DLD1 (cell line): Measurements from ENCODE around the gene RAMP1.

Source experiments
- in situ Hi-C: cut with HindIII; loops from 2 replicates; pipeline ENCODE4 v1.10.0; 2017; ENCODE audit warnings: low sequenced_read_pairs

RAMP1 gene

DNA sequence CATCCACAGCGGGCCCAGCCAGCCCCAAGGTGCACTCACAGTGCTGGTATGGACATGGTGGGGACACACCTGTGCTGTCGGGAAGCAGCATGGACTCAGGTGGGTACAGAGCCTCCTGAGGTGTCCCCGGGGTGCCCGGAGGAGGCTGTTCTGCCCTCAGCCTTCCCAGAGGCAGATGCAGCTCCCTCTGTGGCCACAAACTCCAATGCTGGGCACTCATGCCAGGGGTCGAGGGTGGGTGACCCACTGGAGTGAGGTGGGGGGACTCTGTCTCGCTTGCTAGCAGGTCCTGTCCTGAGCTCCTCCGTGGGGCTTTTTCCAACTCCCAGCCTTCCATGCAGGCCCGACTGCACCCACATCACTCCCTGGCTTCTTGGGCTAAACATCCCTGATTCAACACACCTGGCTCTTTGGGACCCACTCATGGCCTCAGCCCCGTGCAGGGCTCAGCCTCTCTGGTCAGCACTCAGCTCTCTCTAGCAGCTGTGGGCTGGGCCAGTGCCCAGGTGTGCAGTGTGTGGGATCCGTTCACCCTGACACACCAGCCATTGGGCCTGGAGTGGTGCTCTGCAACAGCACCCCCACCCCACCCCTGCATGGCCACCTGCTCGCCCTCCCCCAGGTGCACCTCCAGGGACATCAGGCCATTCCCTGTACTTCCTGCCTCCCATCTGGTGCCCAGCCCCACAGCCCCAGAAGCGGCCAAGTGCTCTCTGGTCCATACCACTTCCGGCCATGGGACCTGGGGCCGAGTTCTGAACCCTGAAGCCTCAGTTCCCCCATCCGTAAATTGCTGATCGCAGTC, 16.0 kb downstream of the RAMP1 start:
- in situ Hi-C loops = no loop called here

DNA sequence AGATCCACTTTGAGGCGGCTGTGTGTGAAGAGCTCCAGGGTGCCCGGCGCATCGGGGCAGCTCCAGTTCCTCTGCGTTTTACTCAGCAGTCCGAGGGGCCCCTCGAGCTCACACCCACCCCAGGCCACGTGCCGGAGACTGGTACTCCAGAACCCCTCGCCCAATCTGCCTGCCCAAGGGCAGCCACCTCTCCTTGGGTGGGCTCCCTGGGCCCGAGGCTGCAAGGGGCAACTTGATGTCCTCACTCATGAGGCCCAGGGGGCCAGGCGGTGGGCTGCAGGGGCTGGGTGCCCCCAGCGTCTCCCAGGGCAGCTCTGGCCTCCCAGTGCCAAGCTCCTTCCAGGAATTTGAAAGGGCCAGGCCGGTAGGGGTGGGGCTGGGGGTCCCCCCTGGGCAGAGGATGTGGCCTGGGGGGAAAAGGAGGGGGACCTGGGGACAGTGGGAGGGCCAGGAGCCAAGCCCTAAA, 16.7 kb downstream of the RAMP1 start:
- in situ Hi-C loops = no loop called here

DNA sequence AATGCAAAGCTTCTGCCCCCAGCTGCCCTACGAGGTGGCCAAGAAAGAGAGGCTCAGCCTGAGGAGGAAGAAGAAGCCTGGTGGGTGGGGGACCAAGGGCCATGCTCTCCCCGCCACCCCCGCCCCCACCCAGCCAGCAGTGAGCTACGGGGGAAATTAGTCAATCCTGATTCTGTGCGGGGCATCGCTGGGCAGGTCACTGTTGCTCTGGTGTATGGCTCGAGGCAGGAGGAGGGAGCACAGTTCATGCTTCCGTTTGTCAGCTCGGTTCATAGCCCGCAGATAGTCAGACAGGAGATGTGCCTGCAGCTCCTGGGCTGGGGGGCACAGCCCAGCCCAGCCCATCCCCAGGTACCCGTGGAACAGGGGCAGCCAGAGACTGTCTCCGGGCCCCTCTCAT, 17.1 kb downstream of the RAMP1 start:
- in situ Hi-C loops = no loop called here

DNA sequence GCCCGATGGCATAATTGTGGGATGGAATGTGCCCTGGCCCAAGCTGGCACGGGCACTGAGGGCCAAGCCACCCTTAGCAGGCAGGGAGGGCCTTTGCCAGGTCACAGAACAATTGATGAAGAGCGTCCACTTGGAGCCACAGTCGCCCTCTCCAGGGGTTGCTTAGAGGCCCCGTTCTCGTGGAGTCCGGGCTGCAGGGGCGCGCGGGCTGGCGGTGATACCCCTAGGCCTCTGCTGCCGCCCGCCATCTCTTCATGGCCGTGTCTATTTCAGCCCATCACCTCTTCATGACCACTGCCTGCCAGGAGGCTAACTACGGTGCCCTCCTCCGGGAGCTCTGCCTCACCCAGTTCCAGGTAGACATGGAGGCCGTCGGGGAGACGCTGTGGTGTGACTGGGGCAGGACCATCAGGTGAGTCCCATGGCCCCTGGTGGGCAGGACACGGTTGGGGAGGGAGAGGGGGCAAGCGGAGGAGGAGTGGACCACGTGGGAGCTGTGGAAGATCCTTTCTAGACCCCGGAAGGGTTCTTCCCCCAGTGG, 17.6 kb downstream of the RAMP1 start:
- in situ Hi-C loops = no loop called here

DNA sequence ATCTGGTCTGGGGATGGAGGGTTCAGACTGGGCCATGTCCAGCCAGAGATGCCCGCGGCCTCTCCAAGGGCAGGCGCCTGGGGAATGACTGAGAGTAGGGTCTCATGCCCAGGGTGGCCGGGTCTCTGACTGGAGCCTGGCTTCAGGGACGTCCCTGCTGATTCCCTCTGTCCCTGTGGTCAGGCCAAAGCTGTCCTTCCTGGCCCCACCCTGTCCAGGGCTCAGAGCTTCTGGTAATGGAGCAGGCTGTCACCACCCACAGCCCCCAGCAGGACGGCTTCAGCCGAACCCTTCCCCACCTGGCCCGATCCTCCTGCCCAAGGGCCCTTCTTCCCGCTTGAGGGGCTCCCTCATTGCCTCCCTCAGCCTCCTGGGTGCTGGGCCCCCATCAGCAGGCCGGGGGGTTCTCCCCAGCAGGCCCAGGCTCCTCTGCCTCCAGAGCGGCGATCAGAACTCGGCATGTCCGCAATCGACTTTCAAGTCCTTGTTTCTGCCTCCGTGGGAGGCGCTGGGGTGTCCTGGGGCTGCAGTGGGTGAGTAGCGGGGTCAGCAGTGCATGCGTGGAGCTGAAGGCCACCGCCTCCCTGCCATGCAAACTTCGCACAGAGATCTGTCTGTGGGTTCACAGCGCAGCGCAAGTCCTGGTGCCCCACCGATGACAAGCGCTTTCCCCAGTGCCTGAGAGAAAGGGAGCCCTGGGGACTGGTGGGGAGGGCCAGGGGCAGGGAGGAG, 18.3 kb downstream of the RAMP1 start:
- in situ Hi-C loops = no loop called here

DNA sequence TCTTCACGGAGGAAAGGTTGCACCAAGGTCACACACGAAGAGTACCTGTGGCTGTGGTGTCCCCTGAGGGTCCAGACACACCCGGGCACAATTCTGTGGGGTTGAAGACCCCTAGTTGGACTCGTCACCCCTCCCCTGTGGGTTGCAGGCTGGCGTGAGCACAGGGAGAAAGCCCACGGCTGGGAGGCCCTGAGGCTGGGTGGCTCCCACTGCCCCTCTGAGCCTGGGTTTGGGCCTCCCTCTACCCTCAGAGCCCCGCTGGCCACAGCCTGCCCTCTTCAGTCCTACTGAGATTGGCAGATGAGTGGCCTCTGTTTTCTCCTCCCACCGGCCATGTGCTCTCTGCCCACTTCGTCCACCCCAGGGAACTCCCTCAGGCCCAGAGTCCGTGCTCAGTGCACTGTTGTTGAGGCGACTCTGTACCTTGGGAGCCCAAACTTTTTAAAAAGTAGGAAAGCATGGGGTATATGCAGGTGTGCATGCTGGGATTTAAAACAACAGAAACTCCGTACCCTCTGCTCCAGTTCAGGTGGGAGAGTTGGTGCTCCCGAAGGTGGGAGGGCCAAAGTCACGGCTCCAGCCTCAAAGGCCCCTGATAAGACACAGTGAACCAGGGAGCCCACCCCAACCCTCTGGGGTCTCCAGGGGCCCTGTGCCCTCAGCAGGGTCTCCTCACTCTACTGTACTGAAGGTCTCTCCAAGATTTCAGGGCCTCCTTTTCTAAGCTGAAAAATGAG, 19.1 kb downstream of the RAMP1 start:
- in situ Hi-C loops = no loop called here

DNA sequence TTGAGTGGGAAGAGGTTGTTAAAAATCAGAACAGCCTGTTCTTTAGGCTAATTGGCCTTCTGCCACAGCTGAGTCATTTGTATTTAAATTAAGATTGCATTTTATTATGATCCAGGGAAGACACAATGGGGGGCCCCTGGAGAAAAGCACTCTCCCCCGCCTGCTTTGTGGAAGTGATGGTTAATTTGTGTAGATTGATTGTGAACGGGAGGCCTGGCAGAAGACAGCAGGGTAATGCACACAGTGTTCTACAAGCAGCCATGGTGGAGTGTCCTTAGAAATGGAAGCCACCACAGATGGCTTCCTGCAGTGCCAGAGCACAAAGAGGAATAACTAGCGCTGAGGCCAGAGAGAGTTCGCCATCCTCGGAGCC, 19.6 kb downstream of the RAMP1 start:
- in situ Hi-C loops = no loop called here

DNA sequence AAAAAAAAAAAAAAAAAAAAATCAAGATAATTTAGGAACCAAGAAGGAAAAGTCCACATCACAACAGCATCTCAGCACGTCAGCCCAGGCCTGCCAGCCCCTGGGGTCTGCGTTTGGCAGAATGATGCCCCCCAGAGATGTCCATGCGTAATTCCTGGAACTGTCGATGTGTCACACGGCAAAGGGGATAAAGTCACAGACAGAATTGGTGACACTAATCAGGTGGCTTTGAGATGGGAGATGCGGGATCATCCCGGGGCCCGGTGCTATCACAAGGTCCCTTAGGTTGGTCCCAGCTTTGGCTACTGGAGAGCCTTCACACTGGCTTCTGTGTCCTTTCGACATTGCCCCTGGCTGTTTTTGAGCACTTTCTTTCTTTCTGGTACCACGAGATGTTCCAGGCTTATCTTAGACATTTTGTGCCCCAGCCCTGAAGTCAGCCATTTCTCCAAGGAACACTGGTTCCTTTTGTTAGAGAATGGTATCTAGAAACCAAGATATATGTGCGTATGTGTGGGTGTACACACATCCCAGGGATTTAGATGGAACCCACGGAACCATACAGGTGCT, 20.7 kb downstream of the RAMP1 start:
- in situ Hi-C loops = no loop called here

DNA sequence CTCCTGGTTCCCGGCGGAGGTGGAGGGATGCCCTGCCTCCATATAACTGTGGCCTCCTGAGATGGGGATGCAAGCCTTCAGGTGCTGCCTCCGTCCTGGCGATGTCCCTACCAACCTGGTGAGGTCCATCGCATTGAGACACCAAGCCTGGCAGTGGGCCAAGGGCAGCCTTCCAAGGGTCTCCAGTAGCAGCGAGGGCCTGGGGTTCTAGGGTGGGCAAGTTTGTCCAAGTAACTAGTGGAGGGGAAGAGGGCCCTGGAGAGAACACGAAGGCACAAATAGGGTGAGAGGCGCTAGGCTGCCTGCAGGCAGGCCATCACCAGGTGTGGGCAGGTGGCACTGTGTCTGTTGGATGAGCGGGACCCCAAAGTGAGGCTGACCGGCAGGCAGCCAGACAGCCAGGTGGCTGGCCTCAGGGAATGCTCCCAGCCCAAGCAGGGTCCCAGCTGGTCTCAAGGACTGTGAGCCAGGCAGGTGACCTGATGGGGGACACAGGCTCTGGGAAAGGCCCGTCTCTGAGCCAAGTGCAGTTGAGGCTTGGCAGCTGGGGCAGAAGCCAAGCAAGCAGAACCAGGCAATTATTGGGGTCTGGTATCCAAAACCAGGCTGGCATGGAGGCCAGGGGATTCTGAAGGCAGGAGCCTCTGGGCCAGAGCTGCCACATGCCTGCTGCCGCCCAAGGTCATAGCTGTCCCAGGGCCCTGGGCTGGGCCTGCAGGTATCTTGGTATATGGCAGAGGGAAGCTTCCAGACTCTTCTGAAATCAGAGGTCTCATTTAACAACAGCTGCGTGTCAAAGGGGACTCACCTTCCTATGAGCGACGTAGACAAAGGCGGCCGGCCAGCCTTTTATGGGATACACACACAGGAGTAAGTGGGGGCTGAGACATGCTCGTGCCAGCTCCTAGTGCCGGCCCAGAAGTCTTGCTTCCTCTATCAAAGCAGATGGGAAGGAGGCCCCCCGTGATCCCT, 23.4 kb downstream of the RAMP1 start:
- in situ Hi-C loops = no loop called here

DNA sequence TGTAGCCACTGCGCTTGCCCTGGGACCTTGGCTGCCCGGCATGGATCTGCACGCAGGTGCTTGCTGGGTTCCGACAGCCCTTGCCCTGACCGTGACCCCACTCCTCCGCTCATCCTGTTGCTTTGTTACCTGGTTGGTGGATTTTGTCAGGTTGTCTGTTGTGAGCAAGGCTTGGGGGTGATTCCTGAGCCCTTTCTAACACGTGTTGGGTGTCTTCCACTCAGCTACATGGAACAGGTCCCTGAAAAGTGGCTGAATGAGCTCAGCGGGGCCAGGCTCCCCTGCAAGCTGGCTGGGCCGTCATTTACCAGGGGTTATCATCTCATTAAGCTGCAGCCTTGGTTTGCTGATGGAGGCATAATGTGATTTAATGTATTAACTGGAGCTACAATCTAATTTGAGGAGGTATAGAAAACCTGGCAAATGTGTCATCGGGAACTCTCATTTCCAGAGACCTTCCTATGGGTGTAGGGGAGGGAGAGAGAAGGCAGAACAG, 24.6 kb downstream of the RAMP1 start:
- in situ Hi-C loops = no loop called here

DNA sequence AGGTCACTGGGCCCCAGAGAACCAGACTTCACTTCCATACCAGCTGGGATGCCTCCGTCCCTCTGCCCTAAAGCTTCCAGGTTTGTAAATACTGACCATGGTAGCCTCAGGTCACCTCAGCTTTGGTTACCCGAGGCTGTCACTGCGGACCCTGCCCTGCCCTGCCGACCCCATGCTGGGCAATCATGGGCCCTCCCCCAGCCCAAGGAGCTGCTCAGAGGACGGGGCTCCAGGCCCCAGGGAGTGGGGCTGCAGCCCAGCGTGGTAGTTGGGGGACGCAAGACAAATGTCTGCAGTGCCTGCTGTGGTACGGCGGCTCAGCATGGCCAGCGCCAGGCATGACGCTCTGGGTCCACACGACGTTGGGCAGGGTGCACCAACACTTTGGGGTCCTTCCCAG, 25.3 kb downstream of the RAMP1 start:
- in situ Hi-C loops = no loop called here

DNA sequence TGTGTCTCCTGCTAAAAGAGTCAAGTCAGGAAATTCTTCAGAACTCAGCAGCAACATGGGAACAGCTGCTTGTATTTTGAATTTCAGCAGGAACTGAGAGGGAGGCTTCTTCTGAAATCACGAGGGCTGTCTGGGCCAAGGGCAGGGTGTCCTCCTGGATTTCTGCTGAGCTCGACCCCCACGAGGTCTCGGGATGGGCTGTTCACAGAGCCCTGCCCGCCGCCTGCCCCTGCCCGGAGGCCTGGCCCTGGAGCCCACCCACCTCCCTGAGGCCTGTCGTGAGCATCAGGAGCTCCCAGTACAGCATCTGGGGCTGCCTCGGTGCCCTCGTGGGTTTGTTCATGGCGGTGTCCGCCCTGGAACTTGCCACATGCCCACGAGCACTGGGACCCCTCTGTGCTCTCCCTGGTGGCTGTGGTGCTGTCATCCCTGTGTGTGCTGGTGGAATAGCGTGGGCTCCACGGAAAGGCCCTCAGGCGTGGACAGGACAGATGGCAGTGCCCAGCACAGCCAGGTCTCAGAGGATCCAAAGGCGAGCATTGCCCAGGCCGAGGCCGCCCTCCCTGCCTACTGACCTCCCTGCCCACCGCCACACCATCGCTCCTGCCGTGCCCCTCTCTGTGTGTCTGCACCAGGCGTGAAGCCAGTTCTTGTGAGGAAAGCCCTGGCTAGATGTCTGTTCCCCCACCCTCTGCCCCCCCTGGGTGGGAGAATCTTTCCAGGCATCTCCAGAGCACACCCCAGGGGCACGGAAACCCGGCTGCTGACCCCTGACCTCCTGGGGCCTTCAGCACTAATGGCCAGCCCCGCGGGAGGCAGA, 25.9 kb downstream of the RAMP1 start:
- in situ Hi-C loops = no loop called here

DNA sequence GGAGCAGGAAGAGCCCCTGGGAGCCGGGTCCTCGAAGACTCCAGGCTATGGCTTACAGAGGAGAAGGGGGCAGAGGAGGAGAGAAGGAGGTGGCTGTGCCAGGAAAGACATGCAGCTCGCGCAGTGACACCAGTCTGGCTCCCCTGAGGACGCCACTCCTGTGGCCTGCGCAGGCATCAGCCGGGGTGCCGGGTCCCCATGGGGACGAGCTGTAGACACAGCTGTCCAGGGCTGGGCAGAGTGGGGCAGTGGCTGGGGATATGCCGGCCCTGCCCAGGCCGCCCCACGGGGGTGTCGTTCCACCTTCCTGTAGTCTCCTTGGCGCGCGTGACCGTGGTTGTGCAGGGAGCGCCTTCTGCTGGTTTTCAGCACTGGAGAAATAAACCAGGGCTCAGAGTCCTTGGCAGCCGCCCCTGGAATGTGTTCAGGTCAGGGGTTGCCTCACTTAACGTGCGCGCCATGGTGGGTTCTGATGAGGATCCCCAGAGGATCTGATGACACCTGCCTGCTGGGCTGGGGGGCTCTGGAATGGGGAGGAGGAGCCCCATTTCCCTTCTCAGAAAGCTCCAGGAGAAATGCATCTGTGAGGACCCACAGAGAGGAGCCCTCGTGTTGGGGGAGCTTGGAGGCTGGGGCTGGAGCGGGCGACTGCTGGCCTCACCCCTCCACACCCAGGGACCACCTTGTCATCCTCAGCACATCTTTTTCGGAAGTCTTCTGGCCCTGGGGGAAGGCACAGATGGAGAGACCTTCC, 26.7 kb downstream of the RAMP1 start:
- in situ Hi-C loops = no loop called here

DNA sequence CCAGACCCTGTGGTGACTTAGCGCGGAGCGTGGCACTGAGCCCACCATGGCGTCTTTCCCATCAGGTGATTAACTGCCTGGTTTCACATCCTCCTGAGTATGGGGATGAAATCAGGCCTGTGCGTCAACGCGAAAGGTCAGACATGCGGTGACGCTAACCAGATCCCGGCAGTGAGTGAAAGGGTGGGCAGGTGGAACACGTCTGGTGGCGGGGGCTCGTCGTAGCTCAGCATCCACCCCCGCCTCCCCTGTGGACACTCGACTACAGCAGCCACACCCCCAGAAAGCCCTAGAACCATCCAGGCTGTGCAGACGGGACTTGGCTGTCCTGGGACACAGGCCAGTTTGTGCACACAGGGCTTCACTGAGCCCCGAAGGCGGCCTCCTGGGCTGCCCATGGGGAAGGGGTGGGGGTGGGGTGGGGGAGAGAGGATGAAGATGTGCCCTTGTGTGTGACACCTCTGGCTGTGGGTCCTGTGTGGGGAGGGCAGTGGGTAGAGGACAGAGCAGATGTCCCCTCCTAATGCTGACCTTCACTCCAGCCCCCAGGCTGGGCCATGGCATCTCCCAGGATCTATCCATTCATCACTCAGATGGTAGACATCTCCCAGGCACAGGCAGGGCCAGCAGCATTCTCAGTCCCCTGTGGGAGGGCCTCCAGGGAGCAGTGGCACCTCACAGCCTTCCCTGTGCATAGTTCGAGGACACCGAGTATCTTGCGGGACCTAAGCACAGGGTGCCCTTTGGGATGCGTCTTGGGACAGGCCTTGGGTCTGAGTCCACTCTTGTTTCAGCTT, 27.5 kb downstream of the RAMP1 start:
- in situ Hi-C loops = no loop called here

DNA sequence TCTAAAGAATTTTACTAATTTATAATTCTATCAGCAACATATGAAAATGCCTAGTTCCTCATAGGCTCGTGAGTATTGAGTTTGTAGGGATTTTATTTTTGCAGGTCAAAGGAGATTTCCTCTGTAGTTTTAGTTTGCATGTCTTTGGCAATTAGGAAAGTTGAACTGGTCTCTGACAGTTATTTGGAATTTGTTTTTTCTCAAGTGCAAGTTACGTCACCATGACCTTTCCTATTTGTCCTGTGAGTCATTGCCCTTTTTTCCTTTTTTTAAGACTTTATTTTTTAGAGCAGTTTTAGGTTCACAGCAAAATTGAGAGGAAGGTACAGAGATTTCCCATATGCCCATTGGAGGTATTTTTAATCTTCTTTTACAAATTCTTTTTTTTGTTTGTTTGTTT, 29.0 kb downstream of the RAMP1 start:
- in situ Hi-C loops = no loop called here

DNA sequence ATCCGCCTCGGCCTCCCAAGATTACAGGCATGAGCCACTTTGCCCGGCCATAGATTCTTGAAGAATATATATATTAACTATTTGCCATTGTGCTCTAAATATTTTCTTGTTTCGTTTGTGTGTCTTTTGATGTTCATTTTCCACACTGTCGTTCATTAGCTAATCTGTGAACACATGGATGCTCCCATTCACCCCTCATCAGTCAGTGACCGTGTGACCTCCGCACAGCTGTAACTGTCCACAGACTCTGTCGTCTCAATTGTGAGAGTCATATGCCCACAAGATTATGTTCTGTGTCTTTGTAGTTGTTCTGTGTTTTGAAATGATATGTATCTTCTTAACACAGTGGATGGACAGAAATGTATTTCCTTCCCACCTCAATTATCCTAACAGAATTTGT, 29.6 kb downstream of the RAMP1 start:
- in situ Hi-C loops = no loop called here

DNA sequence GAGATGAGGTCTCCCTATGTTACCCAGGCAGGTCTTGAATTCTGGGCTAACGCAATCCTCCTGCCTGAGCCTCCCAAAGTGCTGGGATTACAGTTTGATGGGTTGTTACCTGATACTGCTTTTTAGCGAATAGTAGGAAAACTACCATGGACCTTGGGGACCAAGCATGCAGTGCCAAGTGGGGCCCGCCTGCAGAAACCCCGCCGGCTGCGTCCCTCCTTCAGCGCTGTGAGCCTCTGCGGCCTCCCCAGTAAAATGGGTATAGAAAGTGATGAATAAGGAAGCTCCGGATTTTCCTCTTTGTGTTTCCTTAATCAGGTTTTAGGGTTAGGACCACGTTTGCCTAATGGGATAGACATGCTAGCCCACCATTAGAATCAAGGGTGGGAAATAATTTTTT, 30.4 kb downstream of the RAMP1 start:
- in situ Hi-C loops = no loop called here
